EH (cell line): ENCODE data around the gene SEMA3F.

Experiments
- DNase-seq: peaks from one replicate; pipeline ENCODE4 v3.0.0-alpha.2; 2015; ENCODE audit warnings: low read depth

SEMA3F gene

DNA sequence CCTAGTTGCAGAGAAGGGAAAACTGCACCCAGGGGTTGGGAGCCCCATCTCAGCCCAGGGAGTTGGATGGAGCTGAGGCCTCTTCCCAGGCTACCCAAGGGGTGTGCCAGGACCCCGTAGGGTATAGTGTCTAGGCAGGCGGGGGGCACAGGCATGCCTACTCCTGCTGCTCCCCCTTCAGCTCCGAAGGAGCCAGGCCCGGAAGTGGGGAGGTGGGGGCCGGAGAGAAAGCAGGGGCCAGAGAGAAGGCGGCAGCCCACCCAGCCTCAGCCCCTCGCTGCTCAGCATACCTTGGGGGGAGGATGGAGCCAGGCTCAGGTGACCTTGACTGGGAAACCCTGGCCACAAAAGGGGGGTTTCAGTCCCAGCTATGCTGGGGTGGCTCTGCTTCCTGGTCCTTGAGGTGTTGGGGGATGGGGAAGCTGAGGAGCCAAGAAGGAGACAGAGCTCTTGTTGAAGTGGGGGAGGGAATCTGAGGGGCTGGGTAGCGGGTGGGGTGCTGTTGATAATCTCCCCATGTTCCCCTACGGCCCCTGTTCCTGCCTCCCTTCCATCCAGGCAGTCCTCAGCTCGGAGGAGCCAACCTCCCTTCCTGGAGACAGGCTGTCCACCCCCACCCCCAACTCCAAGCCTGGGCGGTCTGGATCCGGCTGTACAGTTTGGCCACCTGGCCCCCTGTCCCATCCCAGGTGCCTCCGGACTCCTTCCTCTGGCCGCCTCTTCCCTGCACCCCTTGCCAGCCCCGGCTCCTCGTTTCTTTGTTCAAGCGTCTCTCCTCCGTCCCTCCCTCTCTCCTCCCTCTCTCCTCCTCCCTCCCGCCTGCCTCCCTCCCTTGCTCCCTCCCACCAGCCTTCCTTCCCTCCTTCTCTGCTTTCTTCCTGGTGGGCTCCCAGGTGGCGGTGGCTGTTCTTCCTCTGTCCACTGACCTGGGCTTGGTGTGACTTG is 1.7 kb downstream of the SEMA3F start:
- peak; percentile 53 for DNase-seq

DNA sequence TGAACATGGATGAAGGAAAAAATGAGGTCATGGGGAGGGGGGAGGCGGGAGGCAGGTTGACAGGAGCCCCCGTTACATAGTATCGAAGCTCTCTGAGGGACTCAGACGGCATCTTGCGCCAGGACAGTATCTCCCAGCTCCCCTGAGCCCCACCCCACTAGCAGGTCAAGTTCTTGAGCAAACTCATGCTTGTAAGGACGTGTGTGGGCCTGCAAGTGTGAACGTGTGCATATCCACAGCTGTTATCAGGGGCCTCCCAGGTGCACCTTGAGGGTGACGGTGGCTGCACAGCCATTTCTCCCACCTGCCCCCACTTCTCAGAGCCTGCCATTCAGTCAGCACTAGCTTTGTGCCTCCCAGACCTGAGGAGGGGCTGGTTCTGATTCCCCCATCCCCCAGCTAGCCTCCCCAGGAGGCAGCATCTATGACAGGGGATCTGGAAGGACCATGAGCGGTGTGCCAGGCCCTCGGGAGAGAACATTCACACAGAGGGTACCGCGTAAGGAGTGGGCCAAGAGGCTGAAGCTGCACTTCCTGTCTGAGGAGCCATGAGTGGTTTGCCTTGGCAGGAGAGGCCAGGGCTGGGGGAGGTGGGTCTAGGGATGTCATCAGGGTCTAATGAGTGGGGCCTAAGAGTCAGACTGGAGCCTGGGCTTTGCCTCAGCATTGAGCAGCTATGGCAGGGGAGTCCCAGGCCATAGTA is 2.9 kb downstream of the SEMA3F start:
- DNase-seq: peak; percentile 56

DNA sequence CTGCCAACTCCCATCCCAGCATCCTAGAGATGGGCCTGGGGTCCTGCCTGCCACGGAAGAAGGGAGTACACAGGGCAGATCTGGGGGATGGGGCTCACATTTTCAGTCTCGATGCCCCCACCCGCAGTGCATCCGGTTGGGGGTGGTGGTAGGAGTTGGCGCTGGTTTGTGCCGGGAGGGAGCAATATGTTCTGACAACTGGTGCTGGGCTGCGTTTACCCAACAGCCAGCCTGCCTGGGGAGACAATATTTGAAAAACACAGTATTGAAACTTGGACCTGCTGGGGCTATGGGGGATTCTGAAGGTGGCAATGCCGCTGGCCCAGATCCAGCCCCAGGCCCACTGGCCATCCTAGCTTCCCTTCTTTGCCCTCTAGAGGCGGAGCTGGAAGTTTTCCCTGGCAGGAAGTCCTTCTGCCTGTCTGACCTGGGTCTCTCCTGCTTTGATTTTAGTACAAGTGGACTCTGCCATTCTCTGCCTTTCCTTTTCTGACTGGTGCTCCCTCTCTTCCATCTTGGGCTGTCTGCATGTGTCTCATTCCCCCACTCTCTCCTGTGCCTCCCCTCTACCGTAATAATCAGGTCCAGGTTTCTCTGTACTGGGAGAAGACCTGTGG is 3.5 kb downstream of the SEMA3F start:
- no peak for DNase-seq

DNA sequence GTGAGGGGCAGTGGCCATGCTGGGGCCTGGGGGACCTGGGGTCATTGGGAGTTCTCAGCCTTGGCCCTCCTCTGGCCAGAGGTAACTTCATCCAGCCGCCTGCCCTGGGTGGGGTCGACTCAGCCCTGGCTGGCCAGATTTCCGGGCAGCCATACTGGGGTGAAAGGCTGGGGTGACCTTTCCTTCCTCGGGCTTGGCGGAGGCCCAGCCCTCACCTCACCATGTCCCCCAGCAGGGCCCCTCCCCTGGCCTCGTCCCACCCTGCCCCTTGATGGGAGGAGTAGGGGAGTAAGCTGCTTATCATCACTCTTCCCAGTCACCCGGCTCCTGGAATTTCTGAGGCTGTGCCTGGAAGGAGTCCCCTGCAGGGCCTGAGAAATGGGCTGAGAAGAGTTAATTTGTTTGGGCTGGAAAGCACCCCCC is 5.4 kb downstream of the SEMA3F start:
- no peak for DNase-seq

DNA sequence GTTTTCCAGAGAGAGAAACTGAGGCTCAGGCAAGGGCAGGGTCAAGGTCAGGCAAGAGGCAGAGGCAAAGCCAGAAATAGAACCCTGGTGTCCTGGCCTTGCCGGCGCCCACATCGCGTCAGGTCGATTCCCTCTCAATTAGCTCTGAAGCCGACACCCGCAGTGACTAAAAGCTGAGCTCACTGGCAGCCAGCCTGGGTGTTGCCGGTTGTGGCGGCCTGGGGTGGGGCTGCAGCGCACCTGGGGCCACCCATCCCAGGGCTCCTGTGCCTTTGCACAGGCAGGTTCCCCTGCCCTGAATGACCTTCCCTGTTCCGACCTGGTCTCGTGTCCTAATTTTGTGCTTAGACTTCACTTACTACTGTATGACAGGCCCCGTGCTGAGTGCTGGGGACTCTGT is 6.2 kb downstream of the SEMA3F start:
- DNase-seq: no peak

DNA sequence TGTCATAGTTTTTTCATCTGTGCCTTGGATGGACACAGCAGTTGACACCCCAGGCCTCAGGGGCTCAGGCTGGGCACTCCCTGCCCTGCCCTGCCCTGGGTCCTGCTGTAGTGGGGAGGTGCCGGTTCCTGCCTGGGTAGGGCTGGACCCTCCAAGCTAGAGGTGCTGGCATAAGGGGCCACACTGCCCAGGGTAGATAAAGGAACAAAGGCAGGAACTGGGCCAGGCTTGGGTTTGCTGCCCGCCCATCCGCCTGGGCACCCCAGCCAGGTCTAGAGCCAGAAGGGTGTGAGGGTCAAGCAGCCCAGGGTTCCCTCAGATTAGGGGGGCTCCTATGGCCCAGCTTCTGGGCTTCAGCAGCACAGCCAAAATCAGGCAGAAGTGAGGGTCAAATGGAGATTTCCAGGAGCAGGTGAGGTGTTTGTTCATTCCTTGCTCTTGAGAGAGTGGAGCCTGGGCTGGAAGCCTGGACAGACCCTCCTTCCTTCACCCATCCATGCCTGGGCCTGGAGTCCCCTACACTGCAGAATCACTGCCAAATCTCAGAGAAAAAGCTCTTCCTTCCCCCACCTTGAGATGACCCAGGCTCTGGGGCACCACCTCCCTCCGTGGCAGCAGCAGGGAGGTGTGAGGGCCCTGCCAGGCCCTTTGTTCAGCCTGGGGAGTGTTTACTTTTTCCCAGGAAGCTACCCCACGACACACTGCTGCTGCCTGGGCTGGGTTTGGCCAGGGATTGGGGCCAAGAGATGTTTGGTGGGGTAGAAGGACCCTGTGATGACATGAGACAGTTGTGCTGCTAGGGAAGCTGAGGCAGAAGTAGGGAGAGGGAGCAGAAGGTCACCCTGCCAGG is 7.1 kb downstream of the SEMA3F start:
- no peak for DNase-seq

DNA sequence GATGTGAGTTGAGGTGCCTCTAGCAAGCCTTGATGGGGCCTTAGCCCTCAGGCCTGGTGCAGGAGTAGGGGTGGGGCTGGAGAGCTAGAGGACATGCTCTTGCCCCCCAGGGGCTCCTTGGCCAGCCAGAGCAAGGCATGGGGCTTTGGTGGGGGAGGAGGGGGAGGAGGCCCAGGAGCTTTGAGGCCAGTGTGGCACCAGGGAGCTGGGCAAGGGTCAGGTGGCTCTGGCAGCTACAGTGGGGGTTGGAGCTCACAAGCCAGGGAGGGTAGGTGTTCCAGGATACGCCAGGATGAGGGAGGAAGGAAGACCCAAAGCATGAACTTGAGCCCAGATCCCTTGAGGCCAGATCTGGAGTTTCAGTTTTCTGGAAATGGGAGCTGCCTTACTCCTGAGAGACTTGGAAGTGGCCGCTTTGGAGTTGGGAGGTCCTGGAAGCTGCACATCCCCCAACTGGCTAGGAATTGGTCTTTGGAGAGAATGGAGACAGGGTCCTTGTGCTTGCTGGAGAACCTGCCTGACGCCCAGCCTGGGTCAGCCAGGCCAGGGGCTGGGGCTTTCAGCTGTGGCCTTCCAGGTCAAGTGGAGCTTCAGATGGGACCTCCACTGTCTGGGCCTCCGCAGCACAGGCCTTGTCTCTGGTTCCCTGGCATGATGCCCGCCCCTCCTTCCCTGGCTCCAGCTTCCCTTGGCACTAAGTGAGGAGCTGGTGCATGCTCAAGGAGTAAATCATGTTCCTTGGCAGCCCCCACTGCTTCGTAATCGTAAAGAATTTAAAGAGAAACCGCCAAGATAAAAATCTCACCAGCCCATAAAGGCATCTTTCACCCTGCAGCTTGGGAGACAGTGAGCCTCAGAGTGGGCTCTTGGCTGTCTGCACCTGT is 8.7 kb downstream of the SEMA3F start:
- DNase-seq: peak; percentile 98

DNA sequence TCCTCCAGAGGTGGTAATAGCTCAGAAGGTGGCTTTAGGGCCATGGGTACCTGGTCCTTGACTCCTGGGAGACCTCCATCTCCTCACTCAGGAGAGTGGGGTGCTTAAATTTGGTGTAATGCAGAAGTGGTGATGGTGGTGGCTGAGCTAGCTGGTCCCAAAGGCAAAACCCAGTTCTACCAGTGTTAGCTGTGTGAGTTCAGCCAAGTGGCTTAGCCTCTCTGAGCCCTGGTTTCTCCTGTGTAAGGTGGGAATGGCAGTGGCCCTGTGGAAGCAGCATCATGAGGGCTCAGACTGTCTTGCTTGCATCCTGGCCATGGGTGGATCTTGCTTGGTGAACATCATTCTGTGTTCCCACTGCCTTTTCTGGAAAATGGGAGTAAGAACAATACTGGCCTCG is 9.4 kb downstream of the SEMA3F start:
- DNase-seq: no peak

DNA sequence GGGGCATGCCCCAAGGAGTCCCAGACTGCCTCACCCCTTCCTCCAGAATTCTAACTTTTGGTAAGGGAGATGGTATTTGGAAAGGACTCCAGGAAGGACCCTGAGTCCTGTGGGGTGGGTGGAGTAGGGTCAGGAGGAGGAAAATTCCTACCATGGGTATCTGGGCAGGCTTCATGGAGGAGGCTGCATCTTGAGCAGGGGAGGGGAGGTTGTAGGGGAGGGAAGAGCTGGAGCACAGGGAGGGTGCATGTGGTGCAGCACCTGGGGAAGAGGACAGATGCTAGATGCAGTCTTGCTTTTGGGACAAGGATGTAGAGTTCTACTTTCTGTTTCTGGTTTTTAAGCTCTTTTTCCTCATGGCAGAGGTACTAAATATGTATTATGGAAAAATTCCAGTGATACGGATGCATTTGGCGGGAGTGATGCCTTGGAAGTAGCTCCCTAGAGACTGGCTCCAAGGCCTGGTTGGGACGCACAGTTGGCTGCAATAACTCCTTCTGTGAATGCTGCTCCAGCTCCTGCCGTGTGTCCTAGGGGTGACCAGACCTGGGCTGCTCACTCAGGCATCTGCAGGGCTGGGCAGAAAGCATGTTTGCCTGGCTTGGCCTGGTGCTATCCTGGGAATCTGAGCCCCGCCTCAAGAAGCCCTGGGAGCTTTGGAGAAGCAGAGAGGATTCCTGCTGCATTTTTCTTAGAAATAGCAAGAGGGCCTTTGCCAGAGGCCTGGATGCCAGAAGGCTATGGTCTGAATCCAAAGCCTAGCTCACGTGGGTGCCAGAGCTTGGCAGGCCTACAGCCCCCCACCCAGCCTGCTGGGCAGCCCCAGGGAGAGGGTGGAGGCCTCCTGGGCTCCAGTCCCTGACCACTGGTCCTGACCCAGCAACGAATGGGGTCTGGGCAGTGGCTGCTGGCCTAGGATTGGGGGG is 10.1 kb downstream of the SEMA3F start:
- peak; percentile 92 for DNase-seq

DNA sequence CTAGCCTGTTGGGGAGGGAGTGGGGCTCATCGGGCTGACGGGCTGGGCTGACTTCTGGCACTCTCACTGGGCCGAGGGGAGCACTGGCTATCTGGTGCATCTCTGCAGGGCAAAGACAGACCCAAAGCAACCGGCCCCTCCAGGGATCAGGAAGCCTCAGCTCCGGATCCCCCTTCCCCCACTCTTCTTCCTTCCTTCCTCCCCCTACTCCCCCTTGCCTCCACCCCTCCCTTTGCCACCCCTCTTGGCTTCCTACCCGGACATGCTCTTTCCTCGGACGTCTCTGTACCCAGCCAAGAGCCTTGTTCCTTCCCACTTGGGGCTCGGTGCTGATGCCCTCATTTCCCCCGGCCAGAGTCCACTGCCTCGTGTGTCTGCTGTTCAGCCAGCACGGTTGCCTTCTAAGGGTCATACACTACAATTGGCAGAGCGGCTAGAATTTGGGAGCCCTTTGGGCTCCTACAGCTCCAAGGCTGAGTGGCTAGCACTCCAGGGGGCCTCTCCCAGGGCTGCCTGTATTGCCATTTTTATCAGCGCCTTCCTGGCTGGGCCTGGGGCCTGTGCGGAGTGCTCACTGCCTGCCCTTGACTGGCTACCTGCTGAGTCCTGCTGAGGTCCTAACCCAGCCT is 10.9 kb downstream of the SEMA3F start:
- peak; percentile 42 for DNase-seq

DNA sequence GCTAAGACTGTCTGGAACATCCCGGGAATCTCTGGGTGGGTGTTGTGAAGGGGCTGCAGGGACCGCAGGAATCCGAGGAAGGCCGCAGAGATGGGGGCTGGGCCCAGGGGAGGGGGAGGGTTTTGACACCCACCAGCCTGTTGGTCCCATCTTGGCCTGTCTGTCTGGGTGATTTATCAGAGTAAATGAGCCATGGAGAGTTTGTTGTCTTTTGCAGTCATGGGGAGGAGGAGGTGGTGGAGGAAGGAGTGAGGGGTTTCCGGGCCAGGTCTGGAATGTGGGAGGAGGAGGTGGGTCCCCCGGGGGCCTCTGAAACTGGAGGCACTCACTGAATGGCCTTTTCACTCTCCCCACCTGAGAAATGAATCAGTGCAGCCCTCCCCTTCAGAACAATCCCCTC is 11.5 kb downstream of the SEMA3F start:
- DNase-seq: no peak

DNA sequence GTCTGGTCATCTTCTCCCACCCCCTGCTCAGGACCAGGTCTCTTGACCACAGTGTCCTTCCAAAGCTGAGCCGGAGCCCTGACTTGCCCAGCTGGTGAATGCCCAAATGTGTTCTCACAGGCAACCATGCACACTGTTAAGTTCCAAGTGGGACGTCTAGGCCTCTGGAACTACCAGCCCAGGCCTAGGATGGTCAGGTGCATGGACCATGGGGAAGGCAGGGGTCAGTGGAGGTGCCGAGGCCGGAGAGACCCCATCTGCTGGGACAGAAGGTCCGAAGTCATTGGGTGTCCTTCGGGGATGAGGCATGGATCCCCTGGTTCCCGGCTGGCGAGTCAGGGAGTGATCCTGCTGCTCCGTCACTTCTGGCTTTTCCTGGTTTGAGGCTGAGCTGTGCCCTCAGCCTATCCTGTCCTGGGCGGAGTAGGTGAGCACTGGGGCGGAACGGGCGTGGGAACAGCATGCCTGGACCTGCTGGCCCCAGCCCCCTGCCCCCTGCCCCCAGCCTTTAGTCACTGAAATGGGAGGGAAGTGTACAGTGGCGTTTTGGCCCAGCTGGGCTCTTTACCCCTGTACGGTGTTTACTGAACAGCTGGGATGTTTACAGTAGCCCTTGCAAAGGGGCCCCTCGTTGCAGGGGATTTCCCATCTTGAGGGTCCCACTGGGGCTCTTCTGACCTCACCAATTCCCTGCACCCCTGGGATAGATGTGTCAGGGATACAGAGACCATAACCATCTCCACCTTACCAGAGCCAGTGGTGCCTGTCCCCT is 12.1 kb downstream of the SEMA3F start:
- no peak for DNase-seq

DNA sequence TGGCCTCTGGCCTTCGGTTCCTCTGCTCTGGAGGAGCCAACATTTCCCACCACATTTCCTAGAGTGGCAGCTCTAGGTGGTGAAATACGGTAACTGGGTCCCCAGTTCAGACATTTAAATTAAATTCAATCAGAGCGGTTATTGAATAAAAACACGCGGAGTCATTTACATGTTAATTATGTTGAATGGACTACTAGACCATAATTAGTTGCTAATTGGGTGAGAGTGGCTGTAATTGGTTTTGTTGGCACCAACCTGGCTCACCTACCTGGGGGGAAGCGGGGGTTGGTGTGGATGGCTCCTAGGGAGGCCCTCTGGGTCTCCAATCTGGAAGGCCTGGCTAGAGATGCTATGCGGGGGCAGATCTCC is 12.7 kb downstream of the SEMA3F start:
- DNase-seq: no peak

DNA sequence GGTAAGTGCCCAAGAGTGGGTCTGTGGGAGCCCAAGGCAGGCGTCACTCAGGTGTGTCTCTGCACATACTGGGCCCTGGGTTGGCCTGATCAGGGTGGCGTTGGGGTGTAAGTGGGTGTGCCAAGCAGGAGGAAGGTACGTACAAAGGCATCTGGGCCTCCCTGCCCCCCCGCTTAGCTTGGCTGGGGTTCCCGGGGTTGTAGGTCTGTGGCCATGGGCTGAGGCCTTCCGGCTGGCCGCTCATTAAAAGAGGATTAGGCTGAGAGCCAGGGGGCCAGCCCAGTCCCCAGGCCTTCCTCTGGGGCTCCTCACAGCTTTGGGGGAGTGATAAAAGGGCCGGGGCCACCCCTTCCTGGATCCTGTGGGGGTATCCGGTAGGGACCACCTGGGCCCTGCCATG is 13.3 kb downstream of the SEMA3F start:
- no peak for DNase-seq

DNA sequence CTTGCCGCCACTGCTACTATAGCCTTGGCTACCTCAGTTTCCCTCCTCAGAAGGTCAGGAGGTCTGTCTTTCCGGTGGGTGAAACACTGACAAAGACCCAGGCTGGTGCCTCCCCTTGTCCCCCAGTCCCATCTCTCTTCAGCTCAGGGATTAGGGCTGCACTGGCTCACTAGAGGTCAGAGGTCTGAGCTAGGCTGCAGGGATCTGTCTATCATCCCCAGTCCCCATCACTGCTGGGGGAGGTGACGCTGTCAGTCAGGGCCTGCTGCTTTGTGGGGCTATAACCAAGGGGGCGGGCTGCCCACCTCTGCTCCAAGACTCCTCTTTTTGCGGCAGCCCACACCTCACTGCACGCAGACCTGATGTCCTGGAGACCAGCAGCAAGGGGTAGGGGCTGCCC is 13.7 kb downstream of the SEMA3F start:
- DNase-seq: no peak

DNA sequence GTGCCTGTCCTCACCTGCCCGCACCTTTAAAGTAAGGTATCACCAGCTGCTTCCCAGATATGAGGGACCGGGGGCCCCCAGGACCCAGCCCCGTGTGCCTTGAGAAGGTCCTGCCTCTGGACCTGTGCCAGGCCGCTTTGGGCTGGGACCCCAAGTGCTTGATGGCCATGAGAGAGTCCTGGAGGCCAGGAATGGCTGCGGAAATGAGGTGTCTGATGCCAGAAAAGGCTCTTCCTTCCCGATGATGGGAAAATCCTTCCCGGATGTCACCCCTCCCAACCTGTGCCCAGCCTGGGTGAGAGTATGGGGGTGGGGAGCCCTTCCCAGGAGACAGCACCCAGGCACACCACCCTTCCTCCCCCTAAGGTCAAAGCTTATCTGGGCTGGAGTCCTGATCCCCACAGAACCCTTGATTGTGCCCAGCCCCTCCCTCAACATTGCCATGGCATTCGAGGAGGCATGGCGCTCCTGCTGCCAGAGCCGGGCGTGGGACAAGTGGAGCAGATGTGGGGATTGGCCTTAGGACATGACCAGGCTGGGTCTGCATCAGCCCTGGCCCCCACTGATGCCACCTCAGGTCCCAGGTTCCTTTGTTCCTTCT is 14.2 kb downstream of the SEMA3F start:
- no peak for DNase-seq

DNA sequence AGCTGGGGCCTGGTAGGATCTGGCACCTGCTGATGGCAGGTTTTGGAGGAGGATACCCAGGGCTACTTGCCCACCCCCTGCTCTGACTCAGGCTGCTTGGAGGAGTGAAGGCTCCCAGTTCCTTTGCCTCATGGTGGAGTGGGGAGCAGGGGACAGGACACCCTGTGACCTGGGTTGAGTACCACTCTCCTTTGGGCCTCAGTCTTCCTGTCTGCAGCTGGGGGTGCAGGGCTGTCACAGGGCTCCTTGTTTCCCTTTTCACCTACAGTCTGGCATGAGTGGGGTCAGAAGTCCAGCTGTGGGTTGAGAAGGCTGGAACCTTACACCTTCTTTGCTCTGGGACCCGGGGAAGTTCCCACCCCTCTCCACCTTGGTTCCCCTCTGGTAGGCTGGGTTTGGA is 14.7 kb downstream of the SEMA3F start:
- DNase-seq: no peak

DNA sequence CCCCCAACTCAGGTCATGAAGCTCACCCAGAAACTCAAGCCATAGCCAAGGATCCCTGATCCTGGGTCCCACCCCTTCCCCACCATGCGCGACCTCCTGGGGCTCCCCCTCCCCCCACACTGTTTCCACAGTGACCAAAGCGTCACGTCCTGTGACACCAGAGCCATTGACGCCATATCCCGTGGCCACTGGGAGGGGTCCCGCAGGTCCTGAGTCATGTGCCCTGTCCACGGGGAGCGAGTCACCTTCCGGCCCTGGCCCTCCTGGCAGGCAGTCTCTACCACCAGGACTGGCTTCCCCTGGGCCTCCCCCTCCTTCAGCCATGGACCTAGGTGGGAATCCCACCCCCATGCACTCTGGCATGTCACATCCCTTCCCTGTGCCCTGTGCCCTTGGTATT is 15.6 kb downstream of the SEMA3F start:
- DNase-seq: peak; percentile 83
